CD4-positive, alpha-beta T cell (primary cell): ENCODE data around the gene PIEZO1. TPM values are rescaled to one million over a fixed set of nuclear protein-coding genes. Genes with fewer than 3 reads are reported as not detected.

Source experiments
- ATAC-seq: fragments of 200-7000 bp; cut with Tn5 transposase; one replicate; pipeline ENCODE4 v1.10.0; 2022; ENCODE audit warnings: mild to moderate bottlenecking; ENCODE audit not compliant: poor library complexity
- CTCF ChIA-PET: fragments of 350-600 bp; sonication (Branson Sonifier 250); formaldehyde crosslinking; loops from one replicate; lab custom pipeline; 2021; ENCODE audit warnings: antibody characterized with exemption, inconsistent platforms; lab: Charles Lee
- POLR2A ChIA-PET: fragments of 350-600 bp; sonication (Branson Sonifier 250); formaldehyde crosslinking; loops from one replicate; lab custom pipeline; 2021; ENCODE audit warnings: antibody characterized with exemption, inconsistent platforms; lab: Charles Lee
- DNase-seq, 14 experiments: peaks; one replicate each; pipeline ENCODE4 v3.0.0-alpha.2; 2013 to 2020; ENCODE audit warnings: mixed read lengths in 2 of 14
- H3K27ac ChIP-seq, 2 donors: one replicate each; pipeline versions ENCODE4 v1.5.1 to v1.7.0; 2013; ENCODE audit warnings: low read length in 2 of 2, low read depth in 1 of 2, mild to moderate bottlenecking in 1 of 2
- H3K27me3 ChIP-seq, 2 experiments: 1 replicate in 1 of 2; 2 replicates in 1 of 2; pipeline versions ENCODE4 v1.6.1 to v1.7.0; 2013; ENCODE audit warnings: low read length in 2 of 2, control low read depth in 1 of 2, mild to moderate bottlenecking in 1 of 2, moderate library complexity in 1 of 2; ENCODE audit not compliant: insufficient read depth in 2 of 2, control insufficient read depth in 1 of 2
- H3K36me3 ChIP-seq: one replicate; pipeline ENCODE4 v1.6.1; 2013; ENCODE audit warnings: low read length, control low read depth; ENCODE audit not compliant: insufficient read depth
- H3K4me1 ChIP-seq: one replicate; pipeline ENCODE4 v1.6.1; 2013; ENCODE audit warnings: low read length, control low read depth; ENCODE audit not compliant: insufficient read depth
- H3K4me3 ChIP-seq: one replicate; pipeline ENCODE4 v1.5.1; 2013; ENCODE audit warnings: mild to moderate bottlenecking, low read length, moderate library complexity
- H3K9me3 ChIP-seq, 2 experiments: 1 replicate in 1 of 2; 2 replicates in 1 of 2; pipeline versions ENCODE4 v1.6.1 to v1.7.0; 2013; ENCODE audit warnings: low read length in 2 of 2, mild to moderate bottlenecking in 2 of 2, control low read depth in 1 of 2, moderate library complexity in 1 of 2; ENCODE audit not compliant: control insufficient read depth in 1 of 2, insufficient read depth in 1 of 2
- H3K27ac Mint-ChIP-seq: one replicate; pipeline ENCODE4 v1.8.0; 2020; ENCODE audit warnings: mixed read lengths
- H3K27me3 Mint-ChIP-seq: one replicate; pipeline ENCODE4 v1.8.0; 2021; ENCODE audit warnings: mixed read lengths
- H3K36me3 Mint-ChIP-seq: one replicate; pipeline ENCODE4 v1.8.0; 2021; ENCODE audit warnings: low read depth, mixed read lengths
- H3K4me1 Mint-ChIP-seq: one replicate; pipeline ENCODE4 v1.8.0; 2021; ENCODE audit warnings: low read depth, mixed read lengths
- H3K4me3 Mint-ChIP-seq: one replicate; pipeline ENCODE4 v1.8.0; 2020; ENCODE audit warnings: mild to moderate bottlenecking, mixed read lengths
- H3K9me3 Mint-ChIP-seq: one replicate; pipeline ENCODE4 v1.8.0; 2020; ENCODE audit warnings: mixed read lengths
- CTCF ChIP-seq: fragments of 200-600 bp; IDR thresholded peaks from one replicate; pipeline ENCODE4 v1.8.0; 2022; ENCODE audit warnings: antibody characterized with exemption, mild to moderate bottlenecking
- intact Hi-C, 2 experiments: fragments of 100-400 bp; cut with DNase I in 1 of 2; cut with micrococcal nuclease in 1 of 2; formaldehyde crosslinking; loops; one replicate each; pipeline versions ENCODE4 v1.15.1 to v1.9.0; 2023 to 2025; cut with DNase I, micrococcal nuclease
- total RNA-seq, 174 experiments: library from RNA in 2 of 174; stranded (reverse) in 2 of 174; gene quantifications; one replicate each; pipeline ENCODE4 v1.2.3 and lab custom pipeline; 2021 to 2026

The PIEZO1 gene
- total RNA-seq, 2 experiments from 2014 or later, result 142 to 146 TPM

GRCh38 chr16:88721815-88722755 is 62.9 kb downstream of the PIEZO1 start:
- ATAC-seq (no peak), DNase-seq (no peak)
- peaks cover 30% of the 10 kb centered on the region for H3K36me3 Mint-ChIP-seq
- Histone ChIP-seq H3K36me3 (peaks cover 94% of the 10 kb centered on the region), H3K27ac (no peak overlapping the region), H3K4me1 (peaks cover 9% of the 10 kb centered on the region), H3K4me3 (no peak overlapping the region), H3K9me3 (no peaks in the 10 kb centered on the region), H3K27me3 (no peaks in the 10 kb centered on the region)
- intact Hi-C loops, result no loop called here
- H3K4me3 Mint-ChIP-seq, result no peak overlapping the region
- H3K27ac Mint-ChIP-seq, result no peak overlapping the region
- no peaks in the 10 kb centered on the region for H3K4me1 Mint-ChIP-seq
- H3K9me3 Mint-ChIP-seq, result no peaks in the 10 kb centered on the region
- no peaks in the 10 kb centered on the region for H3K27me3 Mint-ChIP-seq
- POLR2A ChIA-PET, result interaction anchor here (1.1 kb wide), 1 partner anchor 17 kb away, joined by 3 read pairs; no protein-coding TSS in a partner anchor
- CTCF ChIA-PET, result no interaction called here
- no peak for TF ChIP-seq CTCF

- peaks cover 37% of the 10 kb centered on the region for H3K36me3 Mint-ChIP-seq
- H3K4me3 Mint-ChIP-seq, result no peak overlapping the region
- no peak for TF ChIP-seq CTCF
- Histone ChIP-seq H3K27ac (no peak overlapping the region), H3K27me3 (no peaks in the 10 kb centered on the region), H3K36me3 (peaks cover 94% of the 10 kb centered on the region), H3K4me3 (no peak overlapping the region), H3K9me3 (no peaks in the 10 kb centered on the region), H3K4me1 (peaks cover 9% of the 10 kb centered on the region)
- intact Hi-C loops, result no loop called here
- no peaks in the 10 kb centered on the region for H3K27me3 Mint-ChIP-seq
- no peaks in the 10 kb centered on the region for H3K4me1 Mint-ChIP-seq
- ATAC-seq, result no peak
- DNase-seq, result no peak
- POLR2A ChIA-PET, result no interaction called here
- H3K9me3 Mint-ChIP-seq, result no peaks in the 10 kb centered on the region
- H3K27ac Mint-ChIP-seq, result no peak overlapping the region
- CTCF ChIA-PET, result no interaction called here
Observed at GRCh38 chr16:88721236-88721635, 63.8 kb downstream of the PIEZO1 start.

- H3K36me3 ChIP-seq, result peaks cover 94% of the 10 kb centered on the region
- Mint-ChIP-seq H3K27ac (no peak overlapping the region), H3K4me1 (no peaks in the 10 kb centered on the region), H3K9me3 (no peaks in the 10 kb centered on the region), H3K36me3 (peaks cover 37% of the 10 kb centered on the region), H3K4me3 (no peak overlapping the region), H3K27me3 (no peaks in the 10 kb centered on the region)
- no peak for ATAC-seq
- H3K9me3 ChIP-seq, result no peaks in the 10 kb centered on the region
- no peak overlapping the region for H3K27ac ChIP-seq
- CTCF ChIA-PET, result no interaction called here
- peaks cover 9% of the 10 kb centered on the region for H3K4me1 ChIP-seq
- POLR2A ChIA-PET, result no interaction called here
- no peak for TF ChIP-seq CTCF
- no peaks in the 10 kb centered on the region for H3K27me3 ChIP-seq
- H3K4me3 ChIP-seq, result no peak overlapping the region
- DNase-seq, result no peak
- intact Hi-C loops, result no loop called here
Observed at GRCh38 chr16:88720396-88720970, 64.5 kb downstream of the PIEZO1 start.
